CD4-positive, alpha-beta T cell (primary cell): ENCODE results near the gene ZNF280D. TPM values are rescaled to one million over a fixed set of nuclear protein-coding genes. Genes with fewer than 3 reads are reported as not detected.
A peak's percentile ranks its signal among the peaks of the same experiment; 100 is the strongest.

ENCODE experiments used
- ATAC-seq: fragments of 200-7000 bp; cut with Tn5 transposase; one replicate; pipeline ENCODE4 v1.10.0; 2022; ENCODE audit warnings: mild to moderate bottlenecking; ENCODE audit not compliant: poor library complexity
- CTCF ChIA-PET: fragments of 350-600 bp; sonication (Branson Sonifier 250); formaldehyde crosslinking; loops from one replicate; lab custom pipeline; 2021; ENCODE audit warnings: antibody characterized with exemption, inconsistent platforms; lab: Charles Lee
- POLR2A ChIA-PET: fragments of 350-600 bp; sonication (Branson Sonifier 250); formaldehyde crosslinking; loops from one replicate; lab custom pipeline; 2021; ENCODE audit warnings: antibody characterized with exemption, inconsistent platforms; lab: Charles Lee
- DNase-seq, 14 experiments: peaks; one replicate each; pipeline ENCODE4 v3.0.0-alpha.2; 2013 to 2020; ENCODE audit warnings: mixed read lengths in 2 of 14
- H3K27ac ChIP-seq, 2 donors: one replicate each; pipeline versions ENCODE4 v1.5.1 to v1.7.0; 2013; ENCODE audit warnings: low read length in 2 of 2, low read depth in 1 of 2, mild to moderate bottlenecking in 1 of 2
- H3K27me3 ChIP-seq, 2 experiments: 1 replicate in 1 of 2; 2 replicates in 1 of 2; pipeline versions ENCODE4 v1.6.1 to v1.7.0; 2013; ENCODE audit warnings: low read length in 2 of 2, control low read depth in 1 of 2, mild to moderate bottlenecking in 1 of 2, moderate library complexity in 1 of 2; ENCODE audit not compliant: insufficient read depth in 2 of 2, control insufficient read depth in 1 of 2
- H3K36me3 ChIP-seq: one replicate; pipeline ENCODE4 v1.6.1; 2013; ENCODE audit warnings: low read length, control low read depth; ENCODE audit not compliant: insufficient read depth
- H3K4me1 ChIP-seq: one replicate; pipeline ENCODE4 v1.6.1; 2013; ENCODE audit warnings: low read length, control low read depth; ENCODE audit not compliant: insufficient read depth
- H3K4me3 ChIP-seq: one replicate; pipeline ENCODE4 v1.5.1; 2013; ENCODE audit warnings: mild to moderate bottlenecking, low read length, moderate library complexity
- H3K9me3 ChIP-seq, 2 experiments: 1 replicate in 1 of 2; 2 replicates in 1 of 2; pipeline versions ENCODE4 v1.6.1 to v1.7.0; 2013; ENCODE audit warnings: low read length in 2 of 2, mild to moderate bottlenecking in 2 of 2, control low read depth in 1 of 2, moderate library complexity in 1 of 2; ENCODE audit not compliant: control insufficient read depth in 1 of 2, insufficient read depth in 1 of 2
- H3K27ac Mint-ChIP-seq: one replicate; pipeline ENCODE4 v1.8.0; 2020; ENCODE audit warnings: mixed read lengths
- H3K27me3 Mint-ChIP-seq: one replicate; pipeline ENCODE4 v1.8.0; 2021; ENCODE audit warnings: mixed read lengths
- H3K36me3 Mint-ChIP-seq: one replicate; pipeline ENCODE4 v1.8.0; 2021; ENCODE audit warnings: low read depth, mixed read lengths
- H3K4me1 Mint-ChIP-seq: one replicate; pipeline ENCODE4 v1.8.0; 2021; ENCODE audit warnings: low read depth, mixed read lengths
- H3K4me3 Mint-ChIP-seq: one replicate; pipeline ENCODE4 v1.8.0; 2020; ENCODE audit warnings: mild to moderate bottlenecking, mixed read lengths
- H3K9me3 Mint-ChIP-seq: one replicate; pipeline ENCODE4 v1.8.0; 2020; ENCODE audit warnings: mixed read lengths
- CTCF ChIP-seq: fragments of 200-600 bp; IDR thresholded peaks from one replicate; pipeline ENCODE4 v1.8.0; 2022; ENCODE audit warnings: antibody characterized with exemption, mild to moderate bottlenecking
- intact Hi-C, 2 experiments: fragments of 100-400 bp; cut with DNase I in 1 of 2; cut with micrococcal nuclease in 1 of 2; formaldehyde crosslinking; loops; one replicate each; pipeline versions ENCODE4 v1.15.1 to v1.9.0; 2023 to 2025; cut with DNase I, micrococcal nuclease
- total RNA-seq, 174 experiments: library from RNA in 2 of 174; stranded (reverse) in 2 of 174; gene quantifications; one replicate each; pipeline ENCODE4 v1.2.3 and lab custom pipeline; 2021 to 2026

Gene ZNF280D
- total RNA-seq, 2 experiments from 2014 or later: 27.2 to 30.3 TPM

GRCh38 chr15:56732886-56733135 lies 498 bp downstream of the ZNF280D start:
- Mint-ChIP-seq H3K9me3 (no peaks in the 10 kb centered on the region), H3K27me3 (no peaks in the 10 kb centered on the region), H3K4me3 (peak overlapping the region; percentile 89), H3K27ac (peak overlapping the region; percentile 92), H3K36me3 (peaks cover 26% of the 10 kb centered on the region), H3K4me1 (peaks cover 43% of the 10 kb centered on the region)
- Histone ChIP-seq H3K4me3 (peak overlapping the region; percentile 79), H3K36me3 (no peaks in the 10 kb centered on the region), H3K27me3 (no peaks in the 10 kb centered on the region), H3K4me1 (peaks cover 27% of the 10 kb centered on the region), H3K9me3 (no peaks in the 10 kb centered on the region), H3K27ac (peak overlapping the region in 1 of 2 donors; percentile 45)
- ChIA-PET CTCF (no interaction called here), POLR2A (interaction anchor here (0.7 to 2.1 kb wide), 9 partner anchors 8 to 1536 kb away, joined by 3 to 15 read pairs (median 5); partner anchors contain the start of genes POLR2M, RSL24D1 and TCF12)
- no peak for TF ChIP-seq CTCF
- ATAC-seq: no peak
- intact Hi-C loops: loop anchor here (5.0 to 10.0 kb wide), 4 partner anchors 154 to 972 kb away; partner anchors contain the start of genes POLR2M (in 1 of the 2), RFX7 (in 1 of the 2) and TCF12 (in 1 of the 2)
- no peak for DNase-seq

DNA sequence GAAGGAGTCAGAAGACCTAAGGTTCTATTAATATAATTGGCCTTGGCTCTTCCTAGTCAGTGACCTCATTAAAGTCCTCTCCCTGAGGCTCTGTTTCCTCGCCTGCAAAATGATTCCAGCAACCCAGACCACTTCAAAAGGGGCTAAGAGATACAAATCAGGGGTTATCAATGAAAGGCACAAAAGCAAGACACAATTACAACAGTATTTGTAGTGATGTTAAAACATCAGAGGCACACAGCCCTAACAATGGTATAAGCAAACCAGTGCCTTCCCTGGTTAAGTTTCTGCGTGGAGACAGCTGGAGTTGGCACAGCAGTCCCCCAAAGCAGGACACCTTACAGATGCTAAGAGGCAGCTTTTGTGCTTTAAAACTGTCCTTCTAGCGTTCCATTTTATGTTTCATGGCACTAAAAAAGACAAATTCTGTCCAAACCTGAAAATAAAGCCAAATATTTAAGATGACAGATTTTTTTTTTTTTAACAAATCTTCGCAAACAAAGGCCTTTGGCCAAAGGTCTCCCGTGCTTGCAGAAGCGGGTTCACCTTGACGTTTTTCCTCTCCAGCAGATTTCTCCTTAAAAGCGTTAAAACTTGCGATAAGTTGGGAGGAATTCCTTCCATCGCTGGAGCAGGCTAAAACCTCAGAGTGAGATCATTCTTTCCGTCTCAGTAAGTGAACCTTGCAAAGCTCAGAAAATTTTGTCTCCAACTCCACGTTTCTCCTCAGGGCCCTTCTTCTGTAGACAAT lies 999 bp downstream of the ZNF280D start:
- Mint-ChIP-seq H3K27me3 (no peaks in the 10 kb centered on the region), H3K27ac (peak overlapping the region; percentile 92), H3K36me3 (peaks cover 29% of the 10 kb centered on the region), H3K4me1 (peaks cover 47% of the 10 kb centered on the region), H3K4me3 (peak overlapping the region; percentile 89), H3K9me3 (no peaks in the 10 kb centered on the region)
- DNase-seq (peak in 3 of 14 experiments; percentile 6 to 38 (median 34)), ATAC-seq (no peak)
- no peak for TF ChIP-seq CTCF
- peaks cover 27% of the 10 kb centered on the region for H3K4me1 ChIP-seq
- intact Hi-C loops: loop anchor here (5.0 to 10.0 kb wide), 4 partner anchors 155 to 972 kb away; partner anchors contain the start of genes POLR2M (in 1 of the 2), RFX7 (in 1 of the 2) and TCF12 (in 1 of the 2)
- peak overlapping the region; percentile 79 for H3K4me3 ChIP-seq
- no peaks in the 10 kb centered on the region for H3K27me3 ChIP-seq
- H3K36me3 ChIP-seq: no peaks in the 10 kb centered on the region
- no peaks in the 10 kb centered on the region for H3K9me3 ChIP-seq
- CTCF ChIA-PET: no interaction called here
- POLR2A ChIA-PET: interaction anchor here (0.6 to 2.1 kb wide), 6 partner anchors 15 to 1845 kb away, joined by 3 to 13 read pairs (median 4); partner anchors contain the start of genes RSL24D1 and TCF12
- H3K27ac ChIP-seq: peak overlapping the region in 1 of 2 donors; percentile 45

DNA sequence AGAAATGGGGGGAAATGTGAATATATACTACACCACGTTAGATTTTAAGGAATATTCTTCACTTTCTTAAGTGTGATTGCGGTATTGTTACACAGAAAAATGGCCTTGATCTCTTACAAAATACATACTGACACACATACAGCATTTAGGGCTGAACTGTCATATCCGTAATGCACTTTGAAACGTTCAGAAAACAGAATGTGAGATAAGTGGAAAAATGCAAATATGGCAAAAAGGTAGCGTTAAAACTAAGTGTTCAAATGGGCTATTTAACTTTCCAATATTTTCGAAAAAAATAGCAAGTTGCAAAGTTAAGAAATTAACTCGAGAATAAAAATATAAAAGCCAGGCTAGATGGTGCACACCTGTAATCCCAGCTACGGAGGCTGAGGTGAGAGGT lies 1.8 kb downstream of the ZNF280D start:
- no peaks in the 10 kb centered on the region for H3K36me3 ChIP-seq
- Mint-ChIP-seq H3K4me1 (peaks cover 53% of the 10 kb centered on the region), H3K36me3 (peaks cover 35% of the 10 kb centered on the region), H3K9me3 (no peaks in the 10 kb centered on the region), H3K27me3 (no peaks in the 10 kb centered on the region), H3K27ac (peak overlapping the region; percentile 92), H3K4me3 (peak overlapping the region; percentile 89)
- ChIA-PET POLR2A (interaction anchor here (0.9 kb wide), 1 partner anchor 524 kb away, joined by 3 read pairs; no protein-coding TSS in a partner anchor), CTCF (no interaction called here)
- no peak for ATAC-seq
- no peaks in the 10 kb centered on the region for H3K27me3 ChIP-seq
- no peaks in the 10 kb centered on the region for H3K9me3 ChIP-seq
- DNase-seq: no peak
- no peak overlapping the region for H3K4me3 ChIP-seq
- no peak for TF ChIP-seq CTCF
- intact Hi-C loops: loop anchor here (5.0 to 10.0 kb wide), 4 partner anchors 156 to 973 kb away; partner anchors contain the start of genes POLR2M (in 1 of the 2), RFX7 (in 1 of the 2) and TCF12 (in 1 of the 2)
- peaks cover 27% of the 10 kb centered on the region for H3K4me1 ChIP-seq
- no peak overlapping the region for H3K27ac ChIP-seq
